Lower leg skin (tissue), 3 donors: Measurements from ENCODE around the gene CLEC17A.

Experiments used
- CTCF ChIP-seq, 3 donors: fragments of 450-650 bp; IDR thresholded peaks; one replicate each; pipeline ENCODE4 v1.5.1; 2016; ENCODE audit warnings: antibody characterized with exemption in 3 of 3, mild to moderate bottlenecking in 3 of 3, moderate library complexity in 2 of 3
- POLR2A ChIP-seq, 2 donors: fragments of 450-650 bp; IDR thresholded peaks; one replicate each; pipeline ENCODE4 v1.6.1; 2016 to 2017; ENCODE audit warnings: antibody characterized with exemption in 2 of 2, mild to moderate bottlenecking in 1 of 2, moderate library complexity in 1 of 2

- no peak for TF ChIP-seq POLR2A (IDR thresholded peaks at IDR 0.05)
- no peak for TF ChIP-seq CTCF (IDR thresholded peaks at IDR 0.05)
These were observed 56.8 kb downstream of the CLEC17A start for GRCh38 chr19:14639536-14640277.
